Prostate gland (tissue), 2 donors: ENCODE measurements around the gene OOSP1. TPM values are rescaled to one million over a fixed set of nuclear protein-coding genes. Genes with fewer than 3 reads are reported as not detected.
"Not testable (repeated sequence)": the region's sequence is repeated elsewhere in the genome, so short reads cannot be mapped to it uniquely, and the experiment has no call there.

Experiments
- DNase-seq: peaks from one replicate; pipeline ENCODE4 v3.0.0-alpha.2; 2019; ENCODE audit warnings: low spot score
- H3K27ac ChIP-seq, 2 donors: fragments of 200-600 bp; sonication (generic); 2 replicates each; pipeline ENCODE4 v1.5.1; 2017 to 2019
- H3K27me3 ChIP-seq: fragments of 200-600 bp; sonication (generic); replicated peaks from 2 replicates; pipeline ENCODE4 v1.5.1; 2019; ENCODE audit not compliant: insufficient read depth
- H3K36me3 ChIP-seq, 2 donors: fragments of 200-600 bp; sonication (generic); 1 replicate in 1 of 2; 2 replicates in 1 of 2; pipeline versions ENCODE4 v1.5.1 to v1.8.1; 2017 to 2019
- H3K4me1 ChIP-seq: fragments of 200-600 bp; sonication (generic); replicated peaks from 2 replicates; pipeline ENCODE4 v1.5.1; 2019
- H3K4me3 ChIP-seq, 2 donors: fragments of 200-600 bp; sonication (generic); 2 replicates each; pipeline ENCODE4 v1.5.1; 2017 to 2019
- H3K9me3 ChIP-seq: fragments of 200-600 bp; sonication (generic); 2 replicates; pipeline ENCODE4 v1.5.1; 2017
- POLR2A ChIP-seq: fragments of 450-650 bp; IDR thresholded peaks from one replicate; pipeline ENCODE4 v1.6.1; 2016; ENCODE audit warnings: antibody characterized with exemption, mild to moderate bottlenecking
- POLR2AphosphoS5 ChIP-seq: sonication (generic); formaldehyde crosslinking; IDR thresholded peaks from one replicate; pipeline ENCODE4 v1.6.1; 2017; ENCODE audit warnings: antibody characterized with exemption
- WGBS: methylation state at CpG from one replicate; pipeline ENCODE4 v1.1.5; 2018; 5-methylcytosine and 5-hydroxymethylcytosine counted together
- intact Hi-C: fragments of 100-400 bp; cut with DNase I; formaldehyde crosslinking; loops from one replicate; pipeline ENCODE4 v1.14.2; 2022
- total RNA-seq, 2 donors: library from RNA; depleted of rRNA; stranded (reverse); fragments of >200 nt; gene quantifications; one replicate each; pipeline ENCODE4 v1.1.0, GENCODE V29; 2016
- TF ChIP-seq, protein P1 (sequence below), 4 experiments: fragments of 200-600 bp in 2 of 4; fragments of 450-650 bp in 2 of 4; sonication (generic) in 2 of 4; IDR thresholded peaks; 1 replicate in 3 of 4; 2 replicates in 1 of 4; pipeline ENCODE4 v1.5.1; 2016 to 2019; ENCODE audit warnings: antibody characterized with exemption in 4 of 4, mild to moderate bottlenecking in 2 of 4, moderate library complexity in 2 of 4

The OOSP1 gene
- total RNA-seq, 2 donors from 2014 or later: not detected

DNA sequence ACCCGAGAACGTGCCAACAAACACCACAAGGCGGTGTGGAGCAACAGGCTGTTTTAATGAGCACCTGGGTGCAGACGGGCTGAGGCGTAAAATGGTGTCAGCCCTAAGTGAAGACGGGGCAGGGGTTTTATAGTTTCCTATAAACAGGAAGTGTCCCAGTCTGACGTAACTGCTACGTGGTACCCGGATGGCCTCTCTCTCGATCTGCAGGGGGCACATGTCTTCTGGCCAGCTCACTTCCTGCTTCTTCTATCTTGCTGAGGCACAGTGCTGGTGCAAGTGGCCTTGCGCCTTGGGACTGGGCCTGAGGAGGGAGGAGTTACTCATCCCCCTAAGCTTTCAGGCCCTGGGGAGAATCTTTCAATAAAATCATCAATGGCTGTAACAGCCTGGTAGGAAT is 38.7 kb upstream of the OOSP1 start:
- WGBS: 58% methylated on average over 11 of the region's 11 CpGs
- intact Hi-C loops: no loop called here
- Histone ChIP-seq H3K9me3 (no peaks in the 10 kb centered on the region), H3K36me3 (no peaks in the 10 kb centered on the region), H3K4me3 (no peak overlapping the region), H3K27ac (no peak overlapping the region), H3K4me1 (no peaks in the 10 kb centered on the region), H3K27me3 (no peaks in the 10 kb centered on the region)
- TF ChIP-seq POLR2AphosphoS5: no peak
- no peak for TF ChIP-seq POLR2A
- TF ChIP-seq, protein P1, sequence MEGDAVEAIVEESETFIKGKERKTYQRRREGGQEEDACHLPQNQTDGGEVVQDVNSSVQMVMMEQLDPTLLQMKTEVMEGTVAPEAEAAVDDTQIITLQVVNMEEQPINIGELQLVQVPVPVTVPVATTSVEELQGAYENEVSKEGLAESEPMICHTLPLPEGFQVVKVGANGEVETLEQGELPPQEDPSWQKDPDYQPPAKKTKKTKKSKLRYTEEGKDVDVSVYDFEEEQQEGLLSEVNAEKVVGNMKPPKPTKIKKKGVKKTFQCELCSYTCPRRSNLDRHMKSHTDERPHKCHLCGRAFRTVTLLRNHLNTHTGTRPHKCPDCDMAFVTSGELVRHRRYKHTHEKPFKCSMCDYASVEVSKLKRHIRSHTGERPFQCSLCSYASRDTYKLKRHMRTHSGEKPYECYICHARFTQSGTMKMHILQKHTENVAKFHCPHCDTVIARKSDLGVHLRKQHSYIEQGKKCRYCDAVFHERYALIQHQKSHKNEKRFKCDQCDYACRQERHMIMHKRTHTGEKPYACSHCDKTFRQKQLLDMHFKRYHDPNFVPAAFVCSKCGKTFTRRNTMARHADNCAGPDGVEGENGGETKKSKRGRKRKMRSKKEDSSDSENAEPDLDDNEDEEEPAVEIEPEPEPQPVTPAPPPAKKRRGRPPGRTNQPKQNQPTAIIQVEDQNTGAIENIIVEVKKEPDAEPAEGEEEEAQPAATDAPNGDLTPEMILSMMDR (IDR thresholded peaks at IDR 0.05): no peak
- no peak for DNase-seq

DNA sequence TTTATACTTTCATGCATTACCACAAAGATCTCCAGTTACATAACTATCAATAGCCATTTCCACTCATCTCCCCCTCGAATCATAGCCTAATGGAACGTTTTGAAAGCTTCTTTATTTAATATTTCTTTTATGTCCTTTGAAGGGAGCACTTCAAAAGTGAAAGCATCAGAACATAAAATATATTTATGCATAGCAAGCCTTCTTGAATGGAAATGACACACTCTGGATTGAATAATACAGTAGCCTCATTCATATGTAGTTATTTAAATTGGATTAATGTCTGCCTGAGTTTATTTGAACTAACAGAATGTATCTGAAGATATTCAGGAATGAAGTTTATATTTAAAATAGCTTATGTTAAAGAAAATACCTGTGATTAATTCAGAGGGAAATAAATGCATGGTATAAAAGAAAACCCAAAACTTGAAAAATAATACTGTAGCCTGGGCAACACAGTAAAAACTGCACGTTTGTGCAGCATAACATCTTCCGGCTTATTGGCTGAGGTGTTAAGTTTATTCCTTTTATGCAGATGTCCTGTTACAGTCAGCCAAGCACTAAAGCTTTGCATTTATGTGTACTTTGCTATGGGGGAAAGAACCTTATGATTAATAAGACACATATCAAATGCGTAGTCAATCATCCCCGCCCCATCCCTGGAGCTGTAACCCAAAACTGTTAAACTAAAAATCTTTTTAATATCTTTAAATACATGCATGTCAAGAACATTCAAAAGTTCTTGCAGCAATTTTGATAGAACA is 37.7 kb upstream of the OOSP1 start:
- Histone ChIP-seq H3K36me3 (no peaks in the 10 kb centered on the region), H3K4me3 (no peak overlapping the region), H3K27me3 (no peaks in the 10 kb centered on the region), H3K4me1 (no peaks in the 10 kb centered on the region), H3K9me3 (no peaks in the 10 kb centered on the region), H3K27ac (no peak overlapping the region)
- TF ChIP-seq POLR2AphosphoS5 (no peak), POLR2A (no peak)
- TF ChIP-seq, protein P1 (IDR thresholded peaks at IDR 0.05): no peak
- 71% methylated on average over 6 of the region's 6 CpGs for WGBS
- DNase-seq: no peak
- intact Hi-C loops: no loop called here

DNA sequence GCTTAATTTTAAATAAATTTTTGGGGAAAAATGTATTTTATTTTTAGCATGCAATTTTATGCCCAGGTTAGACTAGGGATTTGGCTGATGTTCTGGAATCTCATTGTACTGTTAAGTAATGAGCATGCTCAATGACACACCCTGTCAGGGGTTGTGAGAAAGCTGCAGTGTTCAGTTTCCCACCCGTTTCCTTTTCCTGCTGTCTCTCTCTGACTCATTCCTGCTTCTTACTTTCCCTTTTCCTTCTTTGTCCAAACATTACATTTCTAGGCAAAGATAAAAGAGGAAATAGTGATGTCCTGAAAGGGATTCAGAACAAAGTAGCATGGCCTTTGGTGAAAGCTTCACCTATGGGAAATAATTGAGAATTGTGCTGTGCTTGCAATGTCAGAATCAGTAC is 36.9 kb upstream of the OOSP1 start:
- intact Hi-C loops: no loop called here
- Histone ChIP-seq H3K36me3 (no peaks in the 10 kb centered on the region), H3K27me3 (no peaks in the 10 kb centered on the region), H3K27ac (no peak overlapping the region), H3K4me1 (no peaks in the 10 kb centered on the region), H3K4me3 (no peak overlapping the region), H3K9me3 (no peaks in the 10 kb centered on the region)
- whole genome bisulfite sequencing: 13% methylated on average over 1 of the region's 1 CpG
- TF ChIP-seq POLR2AphosphoS5: no peak
- TF ChIP-seq, protein P1 (IDR thresholded peaks at IDR 0.05): no peak
- TF ChIP-seq POLR2A: no peak
- no peak for DNase-seq

DNA sequence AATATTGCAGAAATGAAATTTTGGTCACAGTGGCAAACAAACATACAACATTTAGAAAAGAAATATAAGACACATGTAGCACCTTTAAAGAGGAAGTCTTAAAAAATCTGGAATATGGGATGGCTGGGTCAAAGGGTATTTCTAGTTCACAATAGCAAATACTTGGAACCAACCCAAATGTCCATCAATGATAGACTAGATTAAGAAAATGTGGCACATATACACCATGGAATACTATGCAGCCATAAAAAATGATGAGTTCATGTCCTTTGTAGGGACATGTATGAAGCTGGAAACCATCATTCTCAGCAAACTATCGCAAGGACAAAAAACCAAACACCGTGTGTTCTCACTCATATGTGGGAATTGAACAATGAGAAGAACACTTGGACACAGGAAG is 34.7 kb upstream of the OOSP1 start:
- H3K36me3 ChIP-seq, H3K4me3 ChIP-seq, H3K4me1 ChIP-seq, H3K27ac ChIP-seq, H3K9me3 ChIP-seq, intact Hi-C loops, H3K27me3 ChIP-seq, DNase-seq: not testable (repeated sequence)
- WGBS: 90% methylated on average over 2 of the region's 2 CpGs

DNA sequence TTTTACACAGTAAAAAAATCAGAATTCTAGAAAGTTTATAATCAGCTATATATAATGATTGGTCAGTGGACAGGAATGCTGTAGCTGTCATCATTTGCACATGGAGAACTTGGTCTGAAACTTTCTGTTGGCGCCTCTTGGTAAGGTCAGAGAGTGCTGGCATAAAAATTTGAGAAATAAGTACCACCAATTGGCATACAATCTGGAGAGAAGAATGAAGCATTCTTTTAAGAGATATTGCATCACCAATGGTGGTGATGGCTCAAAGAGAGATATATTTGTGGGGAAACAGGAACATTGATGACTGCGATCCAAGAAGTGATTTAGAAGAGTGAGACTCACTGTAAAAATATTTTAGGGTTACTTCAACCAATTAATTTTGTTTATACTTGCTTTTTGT is 19.8 kb upstream of the OOSP1 start:
- DNase-seq: no peak
- 81% methylated on average over 2 of the region's 2 CpGs for WGBS

DNA sequence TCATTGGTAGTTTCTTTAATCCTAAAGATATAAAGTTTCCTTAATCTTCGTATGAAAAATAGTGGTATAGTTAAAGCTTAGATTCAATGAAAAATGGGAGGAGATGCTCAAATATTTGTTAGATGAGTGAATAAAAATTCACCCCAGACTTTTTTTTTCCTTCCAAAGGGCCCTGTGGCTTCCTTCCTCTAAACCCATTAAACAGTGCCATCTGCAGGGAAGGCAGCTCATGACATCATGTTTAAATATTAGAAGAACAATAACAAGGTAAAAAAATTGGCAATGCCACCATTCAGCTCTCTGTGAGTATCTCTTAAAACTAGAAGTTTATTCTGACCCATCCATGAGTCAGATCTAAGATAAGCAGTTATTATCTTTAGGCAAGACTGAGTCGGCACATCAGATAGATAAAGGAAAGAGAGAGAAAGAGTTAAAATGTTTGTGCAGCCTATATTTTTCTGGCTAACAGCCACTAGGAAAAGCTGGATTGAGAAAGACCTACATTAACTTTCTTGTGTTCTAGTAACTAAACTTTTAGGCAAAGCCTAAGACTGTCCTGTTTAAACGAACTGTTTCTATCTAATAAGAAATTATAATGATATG is 19.1 kb upstream of the OOSP1 start:
- Histone ChIP-seq H3K36me3 (no peaks in the 10 kb centered on the region), H3K4me3 (no peak overlapping the region), H3K27me3 (no peaks in the 10 kb centered on the region), H3K27ac (no peak overlapping the region), H3K9me3 (no peaks in the 10 kb centered on the region), H3K4me1 (no peaks in the 10 kb centered on the region)
- intact Hi-C loops: loop anchor here (10.0 kb wide), 1 partner anchor 64 kb away; no protein-coding TSS in a partner anchor
- DNase-seq: no peak
- WGBS: 39% methylated on average over 3 of the region's 3 CpGs
- TF ChIP-seq, protein P1 (IDR thresholded peaks at IDR 0.05): peak in 3 of 4 experiments; percentile 27 to 45 (median 28)
- no peak for TF ChIP-seq POLR2AphosphoS5

More for the DNA sequence above, 19.8 kb upstream of the OOSP1 start:
- no peaks in the 10 kb centered on the region for H3K9me3 ChIP-seq
- H3K27me3 ChIP-seq: no peaks in the 10 kb centered on the region
- no peak for TF ChIP-seq POLR2A
- no peak overlapping the region for H3K4me3 ChIP-seq
- no peaks in the 10 kb centered on the region for H3K4me1 ChIP-seq
- H3K36me3 ChIP-seq: no peaks in the 10 kb centered on the region
- intact Hi-C loops: loop anchor here (10.0 kb wide), 1 partner anchor 64 kb away; no protein-coding TSS in a partner anchor
- H3K27ac ChIP-seq: no peak overlapping the region
